ENCODE results near the gene EVC. TPM values are rescaled to one million over a fixed set of nuclear protein-coding genes. Genes with fewer than 3 reads are reported as not detected.

EVC gene
- total and polyA plus RNA-seq, 2 of the 8 experiments (the other 6 are each of a cell fraction or from before 2014, with no cell fraction given), result 2.6 to 9.8 TPM

DNA sequence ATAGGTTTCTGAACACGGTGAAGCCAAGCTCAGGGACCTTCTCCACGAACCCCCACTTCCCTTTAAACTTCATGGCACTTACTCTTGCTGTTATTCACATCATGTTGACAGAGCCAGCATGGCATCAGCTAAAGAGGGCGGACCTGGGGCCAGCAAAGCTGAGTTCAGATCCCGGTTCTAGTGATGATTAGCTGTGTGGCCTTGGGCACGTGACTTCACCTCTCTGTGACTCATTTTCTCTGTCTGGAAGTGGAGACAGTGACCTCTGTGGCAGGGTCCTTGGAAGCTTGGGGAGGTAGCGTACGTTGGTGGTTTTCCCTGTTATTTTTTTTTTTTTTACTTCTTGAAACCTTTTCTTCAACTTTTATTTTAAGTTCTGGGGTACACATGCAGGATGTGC lies 13.4 kb downstream of the EVC start:
- CTCF ChIA-PET (ENCODE audit: partially characterized antibody), result interaction anchor here (0.6 to 1.3 kb wide), 4 partner anchors 14 to 90 kb away, joined by 3 to 4 read pairs (median 3); partner anchors contain the start of gene EVC
- H3K23me2 ChIP-seq (ENCODE audit: low read depth, low read length), result no peaks in the 10 kb centered on the region; the same call in 1 of the 2 replicates
- no peak for TF ChIP-seq SP2 (IDR thresholded peaks at IDR 0.05; ENCODE audit: low read length)
- TF ChIP-seq MAFK (IDR thresholded peaks at IDR 0.05; ENCODE audit: low read depth, low read length), result no peak

More for the DNA sequence above, 13.4 kb downstream of the EVC start:
- no peaks in the 10 kb centered on the region for H3K79me2 ChIP-seq (ENCODE audit: control insufficient read depth in 1 of 2, insufficient read depth in 2 of 2, low read length in 2 of 2)
- H2AK5ac ChIP-seq (ENCODE audit: low read depth, low read length), result no peak overlapping the region
- FAIRE-seq (no peak), DNase-seq (ENCODE audit: low read depth in 1 of 2, low spot score in 2 of 2) (no peak)
- 87% methylated on average over 7 of the region's 7 CpGs; no CpG with 5 or more reads in 1 of the 2 experiments for WGBS, 2 experiments (ENCODE audit: extremely low coverage in 1 of 2, insufficient coverage in 1 of 2, insufficient read length in 1 of 2, insufficient replicate concordance in 2 of 2, low coverage in 1 of 2, low lambda C conversion rate in 2 of 2, missing lambda C conversion rate in 1 of 2)
- H3K36me3 ChIP-seq (ENCODE audit: control insufficient read depth in 2 of 4, insufficient read depth in 4 of 4, low read length in 3 of 4), result peaks cover 0 to 2% (median 2%) of the 10 kb centered on the region in 4 experiments; a peak in 2 of 8 replicates
- no peak overlapping the region for H3K23ac ChIP-seq (ENCODE audit: insufficient read length)
- no peak overlapping the region for H2AFZ ChIP-seq (ENCODE audit: low read length)
- no peak overlapping the region for H3K4me3 ChIP-seq (ENCODE audit: extremely low read depth in 1 of 4, insufficient read depth in 2 of 4, low read depth in 3 of 4, low read length in 4 of 4)
- no peak overlapping the region for H3K18ac ChIP-seq (ENCODE audit: extremely low read depth, low read length)
- no peak overlapping the region for H2BK120ac ChIP-seq (replicated peaks; ENCODE audit: low read depth, low read length)
- H2BK20ac ChIP-seq (ENCODE audit: low read length), result no peak overlapping the region
- no peak overlapping the region for H2BK5ac ChIP-seq (ENCODE audit: low read depth, low read length)
- no peak overlapping the region for H3K4me2 ChIP-seq (ENCODE audit: insufficient read depth in 1 of 2, low read depth in 2 of 2, low read length in 2 of 2)
- H3K4me1 ChIP-seq (replicated peaks in 1 of 4; ENCODE audit: control insufficient read depth in 3 of 4, insufficient read depth in 4 of 4, low read length in 3 of 4), result no peaks in the 10 kb centered on the region
- no peak overlapping the region for H3K56ac ChIP-seq (replicated peaks; ENCODE audit: insufficient read length, low read depth, low read length)
- no peak overlapping the region for H2BK15ac ChIP-seq (ENCODE audit: low read length)
- no peak overlapping the region for H3K27ac ChIP-seq (ENCODE audit: low read depth, low read length)
- no peak overlapping the region for H3K9ac ChIP-seq (replicated peaks in 1 of 4; ENCODE audit: extremely low read depth in 1 of 4, low read depth in 3 of 4, low read length in 3 of 4)
- no peaks in the 10 kb centered on the region for H3K9me3 ChIP-seq (ENCODE audit: insufficient read depth in 2 of 2, low read depth in 1 of 2, low read length in 1 of 2)
- no peak overlapping the region for H3K4ac ChIP-seq (replicated peaks; ENCODE audit: insufficient read length, low read depth, low read length)
- H4K8ac ChIP-seq (ENCODE audit: extremely low read depth, insufficient read depth, low read length), result no peak overlapping the region
- no peaks in the 10 kb centered on the region for H3K27me3 ChIP-seq (replicated peaks in 1 of 4; ENCODE audit: control insufficient read depth in 3 of 4, extremely low read depth in 1 of 4, insufficient read depth in 3 of 4, low read length in 3 of 4)
- no peak overlapping the region for H3K14ac ChIP-seq (ENCODE audit: insufficient read length)
- no peaks in the 10 kb centered on the region for H3K79me1 ChIP-seq (ENCODE audit: low read depth, low read length)
- no peak overlapping the region for H4K91ac ChIP-seq (replicated peaks; ENCODE audit: insufficient read length, low read length)
- POLR2A ChIA-PET (ENCODE audit: partially characterized antibody), result no interaction called here
- H4K20me1 ChIP-seq (replicated peaks in 1 of 2; ENCODE audit: control insufficient read depth in 1 of 2, insufficient read depth in 2 of 2, low read length in 2 of 2), result peaks cover 0 to 4% of the 10 kb centered on the region in 2 experiments
- H2BK12ac ChIP-seq (ENCODE audit: low read depth, low read length), result no peak overlapping the region
- H4K5ac ChIP-seq (ENCODE audit: insufficient read length, low read depth, low read length), result no peak overlapping the region

All from H1 (cell line).